ENCODE data around the gene ZSCAN12.
"Not testable (repeated sequence)": the region's sequence is repeated elsewhere in the genome, so short reads cannot be mapped to it uniquely, and the experiment has no call there.

The ZSCAN12 gene

DNA sequence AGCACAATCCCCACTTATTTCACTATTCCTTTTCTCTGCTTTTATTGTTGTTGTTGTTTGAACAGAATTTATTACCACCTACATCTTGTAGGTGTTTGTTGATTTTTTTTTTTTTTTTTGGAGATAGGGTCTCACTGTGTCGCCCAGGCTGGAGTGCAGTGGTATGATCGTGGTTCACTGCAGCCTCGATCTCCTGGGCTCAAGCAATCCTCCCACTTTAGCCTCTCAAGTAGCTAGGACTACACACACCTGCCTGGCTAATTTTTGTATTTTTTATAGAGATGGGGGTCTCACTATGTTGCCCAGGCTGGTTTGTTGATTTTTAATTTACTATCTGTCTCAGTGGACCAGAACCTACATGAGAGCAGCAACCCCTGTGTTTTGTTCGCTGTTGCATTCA is 3.6 kb downstream of the ZSCAN12 start:
- DNase-seq = no peak

DNA sequence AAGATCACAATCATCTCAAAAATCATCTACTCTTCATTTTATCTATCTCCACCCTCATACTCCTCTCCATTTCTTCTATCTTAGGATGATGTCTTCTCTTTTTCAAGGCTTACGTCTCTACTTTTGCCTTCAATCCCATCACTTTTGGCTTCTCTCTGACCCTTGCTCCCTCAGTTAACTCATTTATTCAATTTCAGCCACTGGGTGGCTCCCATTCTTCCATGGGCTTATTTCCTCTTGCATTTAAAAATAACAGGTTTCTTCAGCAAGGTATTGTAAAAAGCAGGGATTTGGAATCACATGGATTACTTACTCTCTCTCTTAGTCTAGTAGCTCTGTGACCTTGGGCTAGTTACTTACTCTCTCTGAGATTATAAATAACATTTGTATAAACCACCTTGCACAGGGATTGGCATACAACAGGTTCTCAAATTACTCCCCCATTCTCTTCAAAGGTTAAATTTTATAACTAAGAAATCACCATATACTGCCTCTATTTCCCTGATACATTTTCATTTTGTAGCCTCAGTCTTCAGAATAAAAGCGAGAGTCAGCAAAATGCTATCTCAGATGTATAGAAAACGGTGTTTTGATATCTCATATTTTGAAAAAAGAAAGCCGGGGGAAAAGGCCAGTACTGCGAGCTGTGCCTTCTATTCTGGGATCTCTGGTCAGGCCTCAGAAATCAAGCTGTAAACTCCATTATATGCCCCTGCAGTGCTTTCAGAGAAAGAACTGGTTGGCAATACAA is 5.5 kb downstream of the ZSCAN12 start:
- DNase-seq = no peak

- DNase-seq = no peak
These were observed 8.9 kb downstream of the ZSCAN12 start for GRCh38 chr6:28390688-28391087.

- DNase-seq = no peak
These were observed 15.4 kb downstream of the ZSCAN12 start for GRCh38 chr6:28384143-28384533.

GRCh38 chr6:28383235-28384142 is 16.1 kb downstream of the ZSCAN12 start:
- peak in 49 of 51 donors; percentile 2 to 73 (median 43) for DNase-seq

- no peak for DNase-seq
These were observed 19.2 kb downstream of the ZSCAN12 start for GRCh38 chr6:28380381-28380780.

- DNase-seq = no peak
These were observed 20.9 kb downstream of the ZSCAN12 start for GRCh38 chr6:28378644-28379043.

GRCh38 chr6:28377879-28378278 is 21.7 kb downstream of the ZSCAN12 start:
- no peak for DNase-seq

DNA sequence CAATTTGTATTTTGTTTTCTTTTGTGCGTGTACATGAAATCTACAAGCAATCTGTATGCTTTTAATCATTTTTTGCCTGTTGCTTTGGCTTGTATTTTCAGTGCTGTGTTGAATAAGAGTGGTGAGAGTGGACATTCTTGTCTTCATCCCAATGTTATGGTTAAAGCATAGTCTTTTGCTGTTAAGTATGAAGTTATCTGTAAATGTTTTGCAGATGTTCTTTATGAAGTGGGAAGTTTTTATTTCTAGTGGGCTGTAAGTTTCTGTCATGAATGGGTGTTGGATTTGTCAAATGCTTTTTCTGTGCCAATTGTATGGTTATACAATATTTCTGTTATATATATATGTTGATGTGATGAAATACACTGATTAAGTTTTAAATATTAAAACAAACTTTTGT is 25.6 kb downstream of the ZSCAN12 start:
- no peak for DNase-seq

DNA sequence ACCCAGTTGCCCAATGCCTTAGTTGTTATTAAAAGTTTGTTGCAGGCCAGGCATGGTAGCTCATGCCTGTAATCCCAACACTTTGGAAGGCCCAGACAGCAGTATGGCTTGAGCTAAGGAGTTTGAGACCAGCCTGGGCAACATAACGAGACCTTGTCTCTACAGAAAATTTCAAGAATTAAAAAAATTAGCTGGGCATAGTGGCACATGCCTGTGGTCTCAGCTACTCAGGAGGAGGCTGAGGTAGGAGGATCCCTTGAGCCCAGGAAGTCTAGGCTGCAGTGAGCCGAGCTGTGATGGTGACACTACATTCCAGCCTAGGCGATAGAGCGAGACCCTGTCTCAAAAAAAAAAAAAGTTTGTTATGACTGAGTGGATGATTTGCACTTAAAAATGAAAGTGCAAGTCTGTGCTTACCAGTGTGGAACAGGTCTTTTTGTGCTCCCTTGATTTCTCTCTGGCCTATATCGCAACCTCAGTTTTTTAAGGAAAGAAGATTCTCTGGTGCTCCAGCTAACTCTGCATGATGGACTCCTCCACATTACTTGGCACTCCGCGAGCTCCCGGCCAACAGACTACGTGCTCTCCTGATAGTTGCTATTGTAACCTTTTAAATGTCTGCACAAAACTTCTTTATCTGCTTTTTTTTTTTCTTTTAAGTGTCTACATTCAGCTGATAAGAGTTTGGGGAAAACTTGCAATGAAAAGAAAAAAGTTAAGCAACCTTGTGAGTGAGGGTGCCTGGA is 27.7 kb downstream of the ZSCAN12 start:
- DNase-seq = no peak

DNA sequence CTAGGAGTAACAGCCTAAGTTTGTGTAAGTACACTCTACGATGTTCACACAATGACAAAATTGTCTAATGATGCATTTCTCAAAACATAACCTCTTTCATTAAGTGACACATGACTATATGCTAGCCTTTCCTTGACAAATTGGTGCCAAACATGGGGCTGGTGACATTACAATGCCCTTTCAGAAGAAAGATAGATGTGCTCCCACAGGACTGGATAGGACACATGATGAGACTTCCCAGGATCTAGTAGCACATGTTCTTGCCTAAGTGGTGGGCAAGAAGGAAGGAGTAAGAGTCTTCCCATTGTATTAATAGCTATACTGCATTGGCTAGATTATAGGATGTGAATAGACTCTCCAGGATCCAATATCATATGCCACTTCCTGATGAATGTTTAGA is 28.3 kb downstream of the ZSCAN12 start:
- no peak for DNase-seq

GRCh38 chr6:28370440-28370839 is 29.1 kb downstream of the ZSCAN12 start:
- no peak for DNase-seq

DNA sequence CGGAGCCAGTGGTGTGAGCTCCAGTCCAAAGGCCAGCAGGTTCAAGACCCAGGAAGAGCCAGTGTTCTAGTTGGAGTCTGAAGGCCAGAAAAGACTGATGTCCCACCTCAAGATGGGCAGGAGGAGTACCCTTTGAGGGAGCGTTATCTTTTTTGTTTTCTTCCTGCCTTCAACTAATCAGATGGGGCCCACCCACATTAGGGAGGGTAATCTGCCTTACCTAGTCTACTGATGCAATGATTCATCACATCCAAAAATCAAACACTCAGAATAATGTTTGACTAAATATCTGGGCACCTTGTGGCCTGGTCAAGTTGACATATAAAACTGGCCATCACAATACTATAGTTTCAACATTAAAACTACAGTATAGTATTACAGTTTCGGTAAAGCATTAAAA is 30.1 kb downstream of the ZSCAN12 start:
- DNase-seq = no peak

GRCh38 chr6:28368522-28368921 is 31.0 kb downstream of the ZSCAN12 start:
- no peak for DNase-seq

- DNase-seq = not testable (repeated sequence)
These were observed 34.0 kb downstream of the ZSCAN12 start for GRCh38 chr6:28365590-28365989.

DNA sequence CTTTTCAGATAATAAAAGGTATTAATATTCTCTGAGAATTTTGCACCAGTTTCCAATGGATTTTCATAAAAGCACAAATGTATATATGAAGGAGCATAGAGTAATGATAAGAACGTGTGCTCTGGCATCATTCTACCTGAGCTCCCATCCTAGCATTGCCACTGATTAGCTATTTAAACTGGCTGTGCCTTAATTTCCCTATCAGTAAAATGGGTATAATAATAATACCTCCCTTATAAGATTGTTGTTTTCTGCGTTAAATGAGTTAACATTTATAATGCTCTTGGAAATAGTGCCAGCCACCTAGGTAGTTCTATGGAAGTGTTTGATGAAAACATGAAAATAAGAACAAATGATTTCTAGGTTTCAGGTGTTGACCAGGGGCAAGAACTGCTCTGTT is 38.6 kb downstream of the ZSCAN12 start:
- DNase-seq = no peak

DNA sequence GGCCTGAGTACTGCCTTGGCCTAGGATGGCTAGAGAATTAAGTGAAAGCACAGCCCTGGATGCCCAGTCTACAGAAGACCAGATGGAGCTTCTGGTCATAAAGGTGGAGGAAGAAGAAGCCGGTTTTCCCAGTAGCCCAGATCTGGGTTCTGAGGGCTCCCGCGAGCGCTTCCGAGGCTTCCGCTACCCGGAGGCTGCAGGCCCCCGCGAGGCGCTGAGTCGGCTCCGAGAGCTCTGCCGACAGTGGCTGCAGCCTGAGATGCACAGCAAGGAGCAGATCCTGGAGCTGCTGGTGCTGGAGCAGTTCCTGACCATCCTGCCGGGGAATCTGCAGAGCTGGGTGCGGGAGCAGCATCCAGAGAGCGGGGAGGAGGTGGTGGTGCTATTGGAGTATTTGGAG is 40.0 kb downstream of the ZSCAN12 start:
- not testable (repeated sequence) for DNase-seq

- DNase-seq = peak in 1 of 51 donors; percentile 6
These were observed 42.5 kb downstream of the ZSCAN12 start for GRCh38 chr6:28357036-28357435.

DNA sequence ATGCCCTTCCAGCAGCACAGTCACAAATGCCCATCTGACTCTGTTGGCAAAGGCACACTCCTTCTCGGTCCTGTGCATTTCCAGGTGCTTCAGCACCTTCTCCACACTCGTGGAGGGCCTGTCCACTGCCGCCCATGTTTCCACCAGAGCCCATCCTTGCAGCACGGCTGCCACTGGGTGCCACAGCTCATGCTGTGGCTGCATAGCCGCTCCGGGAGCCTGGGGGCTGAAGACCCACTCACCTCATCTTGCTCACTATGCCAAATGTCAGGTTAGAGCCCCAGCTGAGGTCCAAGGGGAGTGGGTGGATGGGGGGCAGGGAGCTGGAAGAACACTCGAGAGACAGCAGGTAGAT is 42.9 kb downstream of the ZSCAN12 start:
- DNase-seq = no peak

DNA sequence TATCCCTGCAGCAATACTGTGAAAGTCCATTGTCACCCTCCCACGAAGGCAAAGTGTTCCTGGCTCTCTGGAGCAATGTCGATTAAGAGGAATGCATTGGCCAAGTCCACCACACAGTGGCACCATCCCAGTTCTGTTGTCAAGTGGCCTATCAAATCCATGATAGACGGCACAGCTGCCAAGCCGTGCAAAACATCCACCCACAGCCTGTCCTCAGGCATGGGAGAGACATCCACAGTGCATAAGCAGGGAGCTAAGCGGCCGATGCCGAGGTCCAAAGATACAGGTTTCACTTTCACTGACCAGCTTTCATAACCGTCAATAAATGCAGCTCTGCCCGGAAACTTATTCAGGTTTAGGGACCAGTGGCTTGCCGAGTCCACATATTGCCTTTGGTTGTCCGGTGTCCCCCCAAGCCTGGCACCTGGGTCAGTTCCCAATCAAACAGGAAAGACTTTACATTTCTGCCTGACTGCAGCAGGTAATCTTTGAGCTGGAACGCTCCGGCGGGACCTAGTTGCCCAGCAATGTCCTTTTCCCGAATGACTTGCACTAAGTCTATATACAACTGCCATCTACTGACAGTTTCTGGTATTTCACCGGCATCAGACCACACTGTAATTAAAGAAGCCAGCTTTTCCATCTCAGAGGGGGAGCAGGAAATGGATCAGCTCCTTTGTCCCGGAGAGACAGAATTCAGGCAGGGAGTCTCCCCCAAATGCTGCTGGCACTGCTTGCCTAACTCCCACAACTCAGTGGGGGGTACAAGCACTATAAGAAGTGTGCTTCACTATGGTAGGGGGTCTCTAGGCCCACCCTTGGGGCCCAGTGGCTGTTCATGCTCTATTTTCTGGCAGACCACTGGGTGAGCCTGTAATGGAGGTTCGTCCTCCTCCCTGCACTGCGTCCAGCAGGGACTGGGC is 43.5 kb downstream of the ZSCAN12 start:
- peak; percentile 13 to 86 (median 59) for DNase-seq

All from hypothalamus (tissue), 51 donors.